CD4-positive, alpha-beta T cell treated with Interleukin-6 for 4 hours (primary cell): ENCODE data around the gene GPR17.

Source experiments
- DNase-seq: peaks from one replicate; pipeline ENCODE4 v3.0.0-alpha.2; 2020; ENCODE audit warnings: mixed read lengths

GPR17 gene

GRCh38 chr2:127614731-127615130, 31.2 kb upstream of the GPR17 start:
- DNase-seq: no peak

- DNase-seq: peak; percentile 35
These were observed 30.3 kb upstream of the GPR17 start for GRCh38 chr2:127615511-127616166.

DNA sequence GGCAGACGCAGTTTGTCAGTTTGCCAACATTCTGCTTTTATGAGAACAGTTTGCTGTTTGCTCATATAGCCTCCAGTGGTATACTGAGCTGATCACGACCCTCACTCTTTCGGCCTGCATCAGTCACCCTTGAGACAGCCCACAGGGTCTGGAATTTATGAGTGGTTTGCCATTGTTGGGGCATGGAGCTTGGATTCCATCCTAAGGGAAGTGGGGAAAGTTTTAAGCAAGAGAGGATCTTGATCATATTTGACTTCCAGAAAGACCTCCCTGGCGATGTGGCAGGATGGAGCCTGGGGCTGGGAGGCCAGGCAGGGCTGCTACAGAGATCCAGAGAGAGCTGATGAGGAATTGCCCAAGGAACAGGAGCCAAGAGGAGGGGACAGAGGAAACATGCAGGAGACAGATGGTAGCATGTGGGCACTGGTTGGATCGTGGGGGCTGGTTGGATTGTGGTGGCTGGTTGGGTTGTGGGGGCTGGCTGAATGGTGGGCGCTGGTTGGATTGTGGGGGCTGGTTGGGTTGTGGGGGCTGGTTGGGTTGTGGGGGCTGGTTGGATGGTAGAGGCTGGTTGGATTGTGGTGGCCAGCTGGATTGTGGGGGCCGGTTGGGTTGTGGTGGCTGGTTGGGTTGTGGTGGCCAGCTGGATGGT, 27.3 kb upstream of the GPR17 start:
- DNase-seq: no peak

- no peak for DNase-seq
These were observed 26.8 kb upstream of the GPR17 start for GRCh38 chr2:127619203-127619590.

GRCh38 chr2:127619877-127620705, 25.9 kb upstream of the GPR17 start:
- no peak for DNase-seq

GRCh38 chr2:127620866-127621265, 25.1 kb upstream of the GPR17 start:
- DNase-seq: no peak

- DNase-seq: no peak
These were observed 23.9 kb upstream of the GPR17 start for GRCh38 chr2:127621981-127622431.

- no peak for DNase-seq
These were observed 23.2 kb upstream of the GPR17 start for GRCh38 chr2:127622561-127623387.

DNA sequence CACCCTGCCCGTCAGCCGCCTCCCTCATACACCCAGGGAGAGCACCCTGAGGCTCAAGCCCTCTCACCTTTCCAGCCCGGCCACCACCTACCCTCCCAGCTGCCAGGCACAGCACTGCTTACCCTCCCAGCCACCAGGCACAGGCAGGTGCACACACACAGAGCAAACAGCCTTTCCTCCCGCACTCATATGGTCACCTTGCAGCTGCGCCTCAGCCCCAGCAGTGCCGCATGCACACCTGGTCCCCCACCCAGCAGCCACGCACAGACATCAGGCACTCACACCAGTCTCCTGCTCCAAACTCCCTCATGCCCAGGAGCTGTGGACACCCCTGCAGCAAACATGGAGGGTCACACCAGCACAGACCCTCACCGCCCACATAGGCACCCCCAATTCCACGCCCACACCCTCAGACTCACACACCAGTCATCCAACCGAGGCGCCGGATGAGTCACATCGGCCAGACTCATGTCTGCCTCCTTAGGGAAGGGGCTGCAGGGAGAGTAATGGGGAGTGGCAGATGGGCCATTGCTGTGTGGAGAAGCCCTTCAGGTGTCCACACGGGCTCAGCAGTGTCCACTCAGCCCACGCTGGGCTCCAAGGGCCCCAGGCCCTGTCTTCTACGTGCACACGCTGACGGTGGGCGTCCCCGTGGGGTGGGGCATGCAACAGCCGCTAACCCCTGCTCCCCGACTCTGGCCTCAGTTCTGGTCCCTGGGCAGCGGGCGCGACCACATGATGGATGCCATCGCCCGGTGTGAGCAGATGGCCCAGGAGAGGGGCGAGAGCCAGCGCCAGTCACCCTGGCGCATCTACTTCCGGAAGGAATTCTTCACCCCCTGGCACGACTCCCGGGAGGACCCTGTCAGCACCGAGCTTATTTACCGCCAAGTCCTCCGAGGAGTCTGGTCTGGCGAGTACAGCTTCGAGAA, 22.3 kb upstream of the GPR17 start:
- DNase-seq: no peak

DNA sequence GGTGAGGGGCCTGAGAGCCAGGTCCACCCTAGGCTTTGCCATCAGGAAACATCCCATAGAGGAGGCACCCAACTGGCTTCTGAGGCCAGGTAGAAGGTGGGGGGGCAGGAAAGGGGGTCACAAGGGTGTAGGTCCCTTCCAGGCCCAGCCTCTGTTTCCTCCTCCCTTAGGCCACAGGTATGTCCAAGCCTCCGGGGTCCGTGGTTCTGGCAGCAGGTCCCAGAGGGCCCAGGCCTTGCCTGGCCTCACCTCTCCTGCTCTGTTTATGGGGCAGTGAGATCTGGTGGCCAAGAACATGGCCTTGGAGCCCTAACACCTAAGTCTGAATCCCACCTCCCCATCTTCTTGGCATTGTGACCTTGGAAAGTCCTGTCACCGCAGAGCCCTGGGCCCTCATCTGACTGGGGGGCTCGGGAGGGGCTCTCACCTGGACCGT, 21.6 kb upstream of the GPR17 start:
- DNase-seq: no peak

GRCh38 chr2:127624756-127625571, 21.0 kb upstream of the GPR17 start:
- DNase-seq: no peak

GRCh38 chr2:127625572-127625951, 20.4 kb upstream of the GPR17 start:
- no peak for DNase-seq

- no peak for DNase-seq
These were observed 19.8 kb upstream of the GPR17 start for GRCh38 chr2:127626175-127626574.

- DNase-seq: no peak
These were observed 18.8 kb upstream of the GPR17 start for GRCh38 chr2:127626917-127627739.

GRCh38 chr2:127627740-127628571, 18.0 kb upstream of the GPR17 start:
- DNase-seq: no peak

GRCh38 chr2:127628767-127629614, 17.0 kb upstream of the GPR17 start:
- no peak for DNase-seq

- no peak for DNase-seq
These were observed 16.3 kb upstream of the GPR17 start for GRCh38 chr2:127629637-127630036.
